Psoas muscle (tissue), 8 donors: ENCODE data around the gene PCDHB14. TPM values are rescaled to one million over a fixed set of nuclear protein-coding genes. Genes with fewer than 3 reads are reported as not detected.
"Not testable (repeated sequence)": the region's sequence is repeated elsewhere in the genome, so short reads cannot be mapped to it uniquely, and the experiment has no call there.

Experiments
- ATAC-seq, 4 donors: fragments of 200-7000 bp; cut with Tn5 transposase; one replicate each; pipeline ENCODE4 v1.9.1; 2020; ENCODE audit warnings: moderate library complexity in 3 of 4, mild to moderate bottlenecking in 2 of 4
- DNase-seq, 2 donors: peaks; one replicate each; pipeline ENCODE4 v3.0.0-alpha.2; 2020
- H3K27ac ChIP-seq: fragments of 200-600 bp; one replicate; pipeline ENCODE4 v1.8.0; 2022
- H3K27me3 ChIP-seq, 3 donors: fragments of 200-600 bp in 1 of 3; one replicate each; pipeline versions ENCODE4 v1.6.1 to v1.8.0; 2013 to 2022; ENCODE audit warnings: low read length in 2 of 3, mild to moderate bottlenecking in 2 of 3, moderate library complexity in 1 of 3; ENCODE audit not compliant: insufficient read depth in 3 of 3
- H3K36me3 ChIP-seq, 2 donors: fragments of 200-600 bp in 1 of 2; one replicate each; pipeline versions ENCODE4 v1.6.1 to v1.8.0; 2013 to 2022; ENCODE audit warnings: low read depth in 1 of 2, mild to moderate bottlenecking in 1 of 2, moderate library complexity in 1 of 2; ENCODE audit not compliant: insufficient read depth in 1 of 2
- H3K4me1 ChIP-seq: fragments of 200-600 bp; one replicate; pipeline ENCODE4 v1.8.0; 2022
- H3K4me3 ChIP-seq: fragments of 200-600 bp; one replicate; pipeline ENCODE4 v1.8.0; 2022; ENCODE audit warnings: mild to moderate bottlenecking
- H3K9me3 ChIP-seq: fragments of 200-600 bp; one replicate; pipeline ENCODE4 v1.8.0; 2022
- WGBS, 3 donors: extraction: QIAGEN DNeasy Blood & Tissue Kit; methylation state at CpG; one replicate each; pipeline versions ENCODE4 v1.1.6 to v1.1.7; 2013; 5-methylcytosine and 5-hydroxymethylcytosine counted together
- intact Hi-C, 2 donors: fragments of 100-400 bp; cut with DNase I; formaldehyde crosslinking; loops; one replicate each; pipeline versions ENCODE4 v1.11.0 to v1.14.2; 2022
- polyA plus RNA-seq, 3 donors: library from polyadenylated mRNA; stranded (reverse); fragments of 200-250 nt; gene quantifications; one replicate each; pipeline ENCODE4 v1.2.3, GENCODE V29; 2013
- total RNA-seq, 4 donors: library from RNA; stranded (reverse); fragmentation: NEBNext Ultra II Directional in 2 of 4; extraction: Animal tissue kit (Norgen Biotek cat#: 25700) in 2 of 4; gene quantifications; one replicate each; pipeline versions ENCODE4 v1.2.1 to v1.2.4, GENCODE V29; 2021 to 2023
- TF ChIP-seq, protein P1 (sequence below): fragments of 200-600 bp; IDR thresholded peaks from one replicate; pipeline ENCODE4 v1.8.0; 2022; ENCODE audit warnings: antibody characterized with exemption
- donor health status: healthy with polysubstance abuse.
- donor health status: DM: no; HTN: no; CAD: no; lungs with moderate emphysema.
- donor health status: Bipolar disorder and iron deficiency.
- donor health status: healthy.
- donor health status: DM: yes; HTN: yes; CAD: no.
- donor health status: DM: no; HTN: no; CAD: no.
- donor health status: DM: no; HTN: no; CAD: no.
- donor health status: DM: yes; HTN: yes; CAD: no.

PCDHB14 gene
- total and polyA plus RNA-seq, 7 donors = 0.20 to 0.75 (median 0.49) TPM

DNA sequence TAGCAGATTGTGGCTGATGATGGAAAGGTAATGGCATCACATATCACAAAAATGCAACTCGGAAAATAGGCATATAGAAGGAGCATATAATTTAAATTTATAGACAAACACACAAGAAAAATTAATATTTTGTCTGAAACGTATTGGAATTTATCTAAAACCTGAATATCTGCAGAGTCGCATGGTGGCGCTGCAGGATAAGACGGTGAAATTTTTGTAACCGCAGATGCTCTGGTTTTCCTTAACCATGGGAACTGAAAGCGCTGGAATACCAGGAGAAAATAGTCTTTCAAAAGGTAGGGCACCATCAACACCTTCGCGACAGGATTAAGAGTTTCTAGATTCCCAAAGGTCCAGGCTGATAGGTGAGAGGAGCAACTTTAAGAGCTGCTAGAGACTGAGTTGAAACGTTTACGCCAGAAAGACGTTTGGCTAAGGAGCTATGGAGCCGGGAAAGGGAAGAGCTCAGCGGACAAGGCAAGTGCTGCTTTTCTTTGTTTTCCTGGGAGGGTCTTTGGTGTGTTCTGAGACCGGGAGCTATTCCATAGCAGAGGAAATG is 11.0 kb downstream of the PCDHB14 start:
- no peak overlapping the region for H3K27ac ChIP-seq
- H3K4me3 ChIP-seq = no peak overlapping the region
- TF ChIP-seq, protein P1, sequence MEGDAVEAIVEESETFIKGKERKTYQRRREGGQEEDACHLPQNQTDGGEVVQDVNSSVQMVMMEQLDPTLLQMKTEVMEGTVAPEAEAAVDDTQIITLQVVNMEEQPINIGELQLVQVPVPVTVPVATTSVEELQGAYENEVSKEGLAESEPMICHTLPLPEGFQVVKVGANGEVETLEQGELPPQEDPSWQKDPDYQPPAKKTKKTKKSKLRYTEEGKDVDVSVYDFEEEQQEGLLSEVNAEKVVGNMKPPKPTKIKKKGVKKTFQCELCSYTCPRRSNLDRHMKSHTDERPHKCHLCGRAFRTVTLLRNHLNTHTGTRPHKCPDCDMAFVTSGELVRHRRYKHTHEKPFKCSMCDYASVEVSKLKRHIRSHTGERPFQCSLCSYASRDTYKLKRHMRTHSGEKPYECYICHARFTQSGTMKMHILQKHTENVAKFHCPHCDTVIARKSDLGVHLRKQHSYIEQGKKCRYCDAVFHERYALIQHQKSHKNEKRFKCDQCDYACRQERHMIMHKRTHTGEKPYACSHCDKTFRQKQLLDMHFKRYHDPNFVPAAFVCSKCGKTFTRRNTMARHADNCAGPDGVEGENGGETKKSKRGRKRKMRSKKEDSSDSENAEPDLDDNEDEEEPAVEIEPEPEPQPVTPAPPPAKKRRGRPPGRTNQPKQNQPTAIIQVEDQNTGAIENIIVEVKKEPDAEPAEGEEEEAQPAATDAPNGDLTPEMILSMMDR = no peak
- WGBS, 3 donors = 6 to 7% (median 6%) methylated on average over 15 of the region's 15 CpGs
- intact Hi-C loops = no loop called here
- no peak for DNase-seq
- ATAC-seq = no peak
- H3K4me1 ChIP-seq = no peaks in the 10 kb centered on the region
- no peaks in the 10 kb centered on the region for H3K36me3 ChIP-seq
- peaks cover 0 to 25% (median 6%) of the 10 kb centered on the region in 3 donors for H3K27me3 ChIP-seq
- peaks cover 29% of the 10 kb centered on the region for H3K9me3 ChIP-seq

DNA sequence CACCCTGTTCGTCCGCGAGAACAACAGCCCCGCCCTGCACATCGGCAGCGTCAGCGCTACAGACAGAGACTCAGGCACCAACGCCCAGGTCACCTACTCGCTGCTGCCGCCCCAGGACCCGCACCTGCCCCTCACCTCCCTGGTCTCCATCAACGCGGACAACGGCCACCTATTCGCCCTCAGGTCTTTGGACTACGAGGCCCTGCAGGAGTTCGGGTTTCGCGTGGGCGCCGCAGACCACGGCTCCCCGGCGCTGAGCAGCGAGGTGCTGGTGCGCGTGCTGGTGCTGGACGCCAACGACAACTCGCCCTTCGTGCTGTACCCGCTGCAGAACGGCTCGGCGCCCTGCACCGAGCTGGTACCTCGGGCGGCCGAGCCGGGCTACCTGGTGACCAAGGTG is 12.8 kb downstream of the PCDHB14 start:
- DNase-seq, H3K4me3 ChIP-seq, H3K4me1 ChIP-seq, ATAC-seq, H3K27ac ChIP-seq, H3K36me3 ChIP-seq, intact Hi-C loops: not testable (repeated sequence)
- H3K27me3 ChIP-seq = peaks cover 0 to 43% (median 6%) of the 10 kb centered on the region in 3 donors
- WGBS, 3 donors = 24 to 31% (median 28%) methylated on average over 40 of the region's 40 CpGs
- peaks cover 41% of the 10 kb centered on the region for H3K9me3 ChIP-seq

DNA sequence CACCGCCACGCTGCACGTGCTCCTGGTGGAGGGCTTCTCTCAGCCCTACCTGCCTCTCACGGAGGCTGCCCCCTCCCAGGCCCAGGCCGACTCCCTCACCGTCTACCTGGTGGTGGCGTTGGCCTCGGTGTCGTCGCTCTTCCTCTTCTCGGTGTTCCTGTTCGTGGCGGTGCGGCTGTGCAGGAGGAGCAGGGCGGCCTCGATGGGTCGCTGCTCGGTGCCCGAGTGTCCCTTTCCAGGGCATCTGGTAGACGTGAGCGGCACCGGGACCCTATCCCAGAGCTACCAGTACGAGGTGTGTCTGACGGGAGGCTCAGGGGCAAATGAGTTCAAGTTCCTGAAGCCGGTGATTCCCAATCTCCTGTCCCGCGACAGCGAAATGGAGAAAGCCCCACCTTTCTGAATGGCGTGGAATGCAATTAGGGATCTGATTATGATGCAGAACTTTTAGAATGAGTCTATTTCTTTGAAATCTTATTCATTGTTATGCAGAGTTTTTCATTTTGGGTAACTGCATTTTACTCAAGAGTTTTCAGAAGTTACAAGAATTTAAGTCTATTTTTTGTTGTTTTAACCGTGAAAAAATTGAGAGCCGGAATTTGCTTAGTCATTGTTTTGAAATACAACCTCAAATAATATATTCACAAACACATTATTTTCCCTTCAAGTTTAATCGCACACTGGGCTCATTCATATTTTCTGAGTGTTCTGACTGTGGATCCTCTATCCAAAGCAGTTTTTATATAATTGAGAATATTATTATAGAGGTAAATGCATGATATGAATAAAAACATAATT is 13.6 kb downstream of the PCDHB14 start:
- H3K9me3 ChIP-seq = peaks cover 35% of the 10 kb centered on the region
- H3K36me3 ChIP-seq = no peaks in the 10 kb centered on the region
- TF ChIP-seq, protein P1 = no peak
- peaks cover 0 to 50% (median 13%) of the 10 kb centered on the region in 3 donors for H3K27me3 ChIP-seq
- H3K4me1 ChIP-seq = no peaks in the 10 kb centered on the region
- H3K4me3 ChIP-seq = no peak overlapping the region
- 16 to 22% (median 19%) methylated on average over 31 to 32 of the region's 32 CpGs for WGBS, 3 donors
- ATAC-seq = no peak
- no peak overlapping the region for H3K27ac ChIP-seq
- DNase-seq = no peak
- intact Hi-C loops = no loop called here

DNA sequence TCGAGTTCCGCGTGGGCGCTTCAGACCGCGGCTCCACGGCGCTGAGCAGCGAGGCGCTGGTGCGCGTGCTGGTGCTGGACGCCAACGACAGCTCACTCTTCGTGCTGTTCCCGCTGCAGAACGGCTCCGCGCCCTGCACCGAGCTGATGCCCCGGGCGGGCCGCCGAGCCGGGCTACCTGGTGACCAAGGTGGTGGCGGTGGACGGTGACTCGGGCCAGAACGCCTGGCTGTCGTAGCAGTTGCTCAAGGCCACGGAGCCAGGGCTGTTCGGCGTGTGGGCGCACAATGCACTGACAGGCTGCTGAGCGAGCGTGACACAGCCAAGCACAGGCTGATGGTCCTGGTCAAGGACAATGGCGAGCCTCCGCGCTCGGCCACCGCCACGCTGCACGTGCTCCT is 18.4 kb downstream of the PCDHB14 start:
- H3K9me3 ChIP-seq = peaks cover 37% of the 10 kb centered on the region
- ATAC-seq = no peak
- no peak for DNase-seq
- H3K4me3 ChIP-seq = no peak overlapping the region
- H3K36me3 ChIP-seq = no peaks in the 10 kb centered on the region
- no peak overlapping the region for H3K27ac ChIP-seq
- peaks cover 0 to 59% (median 17%) of the 10 kb centered on the region in 3 donors for H3K27me3 ChIP-seq
- 21 to 23% (median 22%) methylated on average over 34 to 43 of the region's 43 CpGs for WGBS, 3 donors
- no peaks in the 10 kb centered on the region for H3K4me1 ChIP-seq
- TF ChIP-seq, protein P1 = no peak
- intact Hi-C loops = loop anchor here in 1 of 2 donors (10.0 kb wide), 1 partner anchor 323 kb away; no protein-coding TSS in a partner anchor

DNA sequence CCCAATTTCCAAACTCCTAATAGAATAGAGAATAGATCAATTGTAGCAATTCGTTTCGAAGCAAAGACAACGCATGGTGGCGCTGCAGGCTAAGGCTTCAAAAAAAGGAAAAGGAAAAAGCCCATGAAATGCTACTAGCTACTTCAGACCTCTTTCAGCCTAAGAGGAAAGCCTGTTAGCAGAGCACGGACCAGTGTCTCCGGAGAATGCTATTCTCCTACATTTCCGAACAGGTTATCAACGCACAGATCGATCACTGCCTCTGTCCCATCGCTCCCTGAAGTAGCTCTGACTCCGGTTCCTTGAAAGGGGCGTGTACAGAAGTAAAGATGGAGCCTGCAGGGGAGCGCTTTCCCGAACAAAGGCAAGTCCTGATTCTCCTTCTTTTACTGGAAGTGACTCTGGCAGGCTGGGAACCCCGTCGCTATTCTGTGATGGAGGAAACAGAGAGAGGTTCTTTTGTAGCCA is 22.1 kb downstream of the PCDHB14 start, which contains the start of gene PCDHB15:
Gene PCDHB15, plus strand, starts transcription at position 146 of the 468 bp plus-strand sequence. Its CDS starts 184 bp downstream, at position 330.
- ATAC-seq (peak in 1 of 4 donors; percentile 42), DNase-seq (no peak)
- WGBS, 3 donors = 5 to 8% (median 7%) methylated on average over 16 of the region's 16 CpGs
- H3K4me1 ChIP-seq = no peaks in the 10 kb centered on the region
- TF ChIP-seq, protein P1 = no peak
- no peaks in the 10 kb centered on the region for H3K36me3 ChIP-seq
- H3K9me3 ChIP-seq = peaks cover 38% of the 10 kb centered on the region
- peaks cover 0 to 32% (median 15%) of the 10 kb centered on the region in 3 donors for H3K27me3 ChIP-seq
- H3K27ac ChIP-seq = no peak within 1 kb of the TSS
- intact Hi-C loops = loop anchor here in 1 of 2 donors (10.0 kb wide), 1 partner anchor 320 kb away; no protein-coding TSS in a partner anchor
- H3K4me3 ChIP-seq = peak within 1 kb of the TSS; percentile 52

DNA sequence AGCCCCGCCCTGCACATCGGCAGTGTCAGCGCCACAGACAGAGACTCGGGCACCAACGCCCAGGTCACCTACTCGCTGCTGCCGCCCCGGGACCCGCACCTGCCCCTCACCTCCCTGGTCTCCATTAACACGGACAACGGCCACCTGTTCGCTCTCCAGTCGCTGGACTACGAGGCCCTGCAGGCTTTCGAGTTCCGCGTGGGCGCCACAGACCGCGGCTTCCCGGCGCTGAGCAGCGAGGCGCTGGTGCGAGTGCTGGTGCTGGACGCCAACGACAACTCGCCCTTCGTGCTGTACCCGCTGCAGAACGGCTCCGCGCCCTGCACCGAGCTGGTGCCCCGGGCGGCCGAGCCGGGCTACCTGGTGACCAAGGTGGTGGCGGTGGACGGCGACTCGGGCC is 23.8 kb downstream of the PCDHB14 start:
- H3K4me3 ChIP-seq, H3K4me1 ChIP-seq, ATAC-seq, DNase-seq, H3K36me3 ChIP-seq, H3K27ac ChIP-seq: not testable (repeated sequence)
- 27 to 49% (median 47%) methylated on average over 17 to 31 of the region's 42 CpGs for WGBS, 3 donors
- Histone ChIP-seq H3K27me3 (peaks cover 0 to 15% (median 7%) of the 10 kb centered on the region in 3 donors), H3K9me3 (peaks cover 47% of the 10 kb centered on the region)
- intact Hi-C loops = loop anchor here in 1 of 2 donors (1.0 to 10.0 kb wide), 2 partner anchors 14 to 318 kb away; no protein-coding TSS in a partner anchor

DNA sequence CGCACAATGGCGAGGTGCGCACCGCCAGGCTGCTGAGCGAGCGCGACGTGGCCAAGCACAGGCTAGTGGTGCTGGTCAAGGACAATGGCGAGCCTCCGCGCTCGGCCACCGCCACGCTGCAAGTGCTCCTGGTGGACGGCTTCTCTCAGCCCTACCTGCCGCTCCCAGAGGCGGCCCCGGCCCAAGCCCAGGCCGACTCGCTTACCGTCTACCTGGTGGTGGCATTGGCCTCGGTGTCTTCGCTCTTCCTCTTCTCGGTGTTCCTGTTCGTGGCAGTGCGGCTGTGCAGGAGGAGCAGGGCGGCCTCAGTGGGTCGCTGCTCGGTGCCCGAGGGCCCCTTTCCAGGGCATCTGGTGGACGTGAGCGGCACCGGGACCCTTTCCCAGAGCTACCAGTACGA is 24.3 kb downstream of the PCDHB14 start:
- H3K27me3 ChIP-seq = peaks cover 0 to 14% (median 7%) of the 10 kb centered on the region in 3 donors
- not testable (repeated sequence) for H3K4me3 ChIP-seq, DNase-seq, H3K27ac ChIP-seq, H3K36me3 ChIP-seq, ATAC-seq, H3K4me1 ChIP-seq
- intact Hi-C loops = loop anchor here in 1 of 2 donors (10.0 kb wide), 1 partner anchor 317 kb away; no protein-coding TSS in a partner anchor
- H3K9me3 ChIP-seq = peaks cover 52% of the 10 kb centered on the region
- 45 to 51% (median 47%) methylated on average over 30 to 34 of the region's 34 CpGs for WGBS, 3 donors
